Stimulated activated CD4-positive, alpha-beta T cell treated with anti-CD3 and anti-CD28 coated beads, Interleukin-1b, Interleukin-23, amount 100 ng/mL, for 4 hours (primary cell): ENCODE results near the gene MRPL32.
A peak's percentile ranks its signal among the peaks of the same experiment; 100 is the strongest.

Experiments
- DNase-seq, 2 donors: peaks; one replicate each; pipeline ENCODE4 v3.0.0-alpha.2; 2020; ENCODE audit warnings: low read depth in 2 of 2

MRPL32 gene

GRCh38 chr7:42926204-42926603 lies 6.0 kb upstream of the MRPL32 start:
- no peak for DNase-seq

- DNase-seq = no peak
Measured at GRCh38 chr7:42928754-42929153, 3.4 kb upstream of the MRPL32 start.

DNA sequence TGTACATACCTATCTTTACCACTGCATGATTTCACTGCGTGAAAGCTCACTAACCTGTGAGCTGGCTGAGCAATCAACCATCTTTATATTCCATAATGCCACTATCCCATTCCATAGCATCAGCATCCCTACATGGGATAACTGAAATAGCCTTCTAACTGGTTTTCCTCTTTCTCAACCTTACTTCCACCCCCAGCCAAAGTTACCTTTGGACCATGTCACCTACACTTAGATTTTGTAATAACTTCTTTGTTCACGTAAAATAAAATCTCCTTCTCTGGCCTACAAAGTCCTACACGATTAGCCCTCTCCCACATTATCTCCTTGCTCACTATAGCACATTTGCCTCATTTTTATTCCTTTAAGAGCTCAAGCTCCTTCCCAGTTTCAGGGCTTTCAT lies 2.7 kb upstream of the MRPL32 start:
- no peak for DNase-seq

- DNase-seq = no peak
Measured at GRCh38 chr7:42930889-42931288, 1.3 kb upstream of the MRPL32 start.

DNA sequence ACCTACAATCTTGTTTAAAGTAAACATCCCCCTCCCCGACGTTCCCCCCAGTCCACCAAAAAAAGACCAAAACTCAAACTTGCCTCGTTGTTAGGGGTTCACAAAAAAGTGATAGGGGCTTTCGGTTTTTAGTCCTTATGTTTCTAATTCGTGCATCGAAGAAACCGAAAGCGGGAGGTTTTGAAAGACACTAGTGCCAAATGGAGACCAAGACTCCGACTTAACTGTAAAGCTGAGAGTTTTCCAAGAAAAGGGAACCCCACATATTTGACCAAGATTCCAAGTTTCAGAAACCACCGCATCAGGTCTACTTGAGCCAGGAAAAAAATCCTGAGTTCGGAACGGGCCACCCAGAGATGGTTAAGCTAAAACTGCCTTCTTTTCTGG lies 736 bp upstream of the MRPL32 start:
- no peak for DNase-seq

- DNase-seq = no peak
Measured at GRCh38 chr7:42932811-42933591, 825 bp downstream of the MRPL32 start.

DNA sequence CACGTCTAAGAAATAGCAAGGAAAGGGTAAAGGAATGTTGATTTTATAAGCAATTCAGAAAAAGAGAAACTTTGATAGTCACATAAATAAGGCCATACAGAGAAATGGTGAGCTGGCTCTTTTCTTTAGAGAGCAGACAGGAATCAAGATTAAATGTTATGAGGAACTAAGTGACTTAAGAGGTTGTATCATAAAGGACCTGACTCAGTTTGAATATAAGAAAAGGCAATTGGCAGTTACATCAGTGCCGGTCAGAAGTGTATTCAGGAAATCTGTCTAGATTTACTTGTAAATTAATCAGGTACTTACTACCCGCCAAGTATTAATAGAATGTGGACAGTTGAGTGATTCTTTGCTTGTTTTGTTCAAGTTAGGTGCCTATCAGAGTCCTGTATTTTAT lies 2.1 kb downstream of the MRPL32 start:
- no peak for DNase-seq

DNA sequence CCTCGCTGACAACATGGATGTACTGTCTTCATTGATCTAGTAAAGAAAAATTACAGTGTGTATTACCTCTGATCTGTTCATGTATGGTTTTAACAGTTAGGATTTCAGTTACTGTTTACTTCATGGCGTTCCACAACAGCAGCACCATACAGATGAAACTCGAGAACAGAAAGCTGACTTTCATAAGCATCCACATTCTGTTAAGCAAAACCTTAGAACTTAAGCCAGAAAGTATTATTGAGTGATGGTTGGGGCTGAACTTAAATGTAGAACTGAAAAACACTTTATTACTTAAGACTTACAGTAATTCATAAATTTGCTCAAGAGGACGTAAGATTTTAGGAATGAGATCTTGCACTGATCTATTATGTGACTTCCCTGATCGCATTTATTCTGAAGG lies 3.7 kb downstream of the MRPL32 start:
- no peak for DNase-seq

DNA sequence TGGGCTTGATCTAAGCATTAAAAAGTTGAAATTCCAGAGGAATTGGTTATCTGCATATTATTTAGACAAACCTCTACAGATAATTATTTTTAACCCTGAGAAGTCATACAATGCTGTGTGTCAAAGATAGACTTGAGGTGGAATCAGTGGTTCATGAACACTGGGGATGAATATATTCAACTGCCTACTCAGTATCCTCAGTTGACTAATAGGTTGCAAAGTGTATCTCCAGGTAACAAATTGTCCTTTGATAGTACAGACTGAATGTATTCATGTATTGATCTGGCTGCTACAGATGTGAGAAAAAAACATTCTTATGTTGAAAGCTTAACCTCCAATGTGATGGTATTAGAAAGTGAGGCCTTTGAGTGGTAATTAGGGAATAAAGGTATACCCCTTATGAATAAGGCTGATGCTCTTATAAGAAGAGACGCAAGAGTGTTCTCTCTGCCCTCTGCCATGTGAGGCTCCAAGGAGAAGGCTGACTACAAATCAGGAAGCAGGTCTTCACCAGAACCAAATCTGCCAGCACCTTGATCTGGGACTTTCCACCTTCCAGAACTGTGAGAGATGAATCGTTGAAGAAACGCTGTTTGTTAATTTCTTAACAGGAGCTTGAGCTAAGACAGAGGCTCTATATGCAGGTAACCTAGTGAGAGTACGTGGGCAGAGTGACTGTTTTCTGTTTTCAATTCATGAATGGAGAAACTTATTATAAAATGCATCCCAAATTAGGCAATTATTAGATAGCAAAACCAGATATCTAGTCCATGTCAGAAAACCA lies 7.5 kb downstream of the MRPL32 start:
- no peak for DNase-seq

GRCh38 chr7:42940985-42941847 lies 9.0 kb downstream of the MRPL32 start:
- peak; percentile 68 to 69 for DNase-seq

DNA sequence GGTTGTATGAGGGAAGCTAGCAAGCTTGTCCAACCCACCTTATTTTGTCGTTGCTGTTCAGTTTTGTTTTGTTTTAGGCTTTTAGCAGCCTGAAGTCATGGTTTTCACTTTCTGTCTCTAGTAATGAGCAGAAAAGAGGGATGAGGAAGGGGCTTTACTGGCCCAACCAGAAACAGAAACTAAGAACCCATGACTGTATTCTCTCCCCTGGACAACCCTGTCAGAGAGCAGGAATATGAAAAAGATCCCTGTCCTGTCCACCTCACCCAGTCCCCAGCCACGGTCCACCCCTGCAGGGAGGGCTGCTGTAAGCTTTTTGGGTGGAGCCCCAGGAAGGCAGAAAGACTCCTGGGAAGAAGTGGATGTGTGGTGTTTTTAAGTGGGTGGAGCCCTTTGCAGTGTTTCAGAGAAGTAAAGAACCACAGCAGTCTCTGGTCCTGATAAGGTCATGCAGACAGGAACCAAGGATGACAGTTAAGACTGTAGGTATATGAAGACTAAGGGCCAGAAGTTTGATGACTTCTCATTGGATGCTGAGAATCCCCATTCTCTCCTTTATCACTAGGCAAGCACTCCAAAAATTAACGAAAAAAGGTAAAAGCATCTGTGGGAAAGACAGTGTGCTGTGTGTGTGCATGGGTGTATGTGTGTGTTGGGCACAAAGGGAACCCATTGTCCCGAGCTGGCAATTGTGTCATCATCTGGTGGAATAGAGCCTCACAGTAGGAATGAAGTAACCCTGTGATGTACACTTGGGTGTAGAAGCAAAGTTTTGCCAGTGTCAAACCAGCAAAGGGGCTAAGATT lies 13.8 kb downstream of the MRPL32 start:
- no peak for DNase-seq

DNA sequence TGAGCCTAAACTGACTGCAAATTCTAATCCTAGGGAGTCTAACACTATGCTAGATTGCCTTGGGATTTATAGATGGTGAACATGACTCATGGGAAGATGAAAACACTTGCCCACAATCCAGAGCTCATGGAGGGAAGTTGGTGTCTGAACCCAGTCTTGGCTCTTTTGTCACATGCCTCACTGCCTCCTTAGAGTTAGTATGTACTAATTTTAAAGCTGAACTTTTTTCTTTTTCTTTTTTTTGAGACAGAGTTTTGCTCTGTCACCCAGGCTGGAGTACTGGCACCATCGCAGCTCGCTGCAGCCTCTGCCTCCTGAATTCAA lies 14.4 kb downstream of the MRPL32 start:
- no peak for DNase-seq

- no peak for DNase-seq
Measured at GRCh38 chr7:42947521-42947920, 15.3 kb downstream of the MRPL32 start.

DNA sequence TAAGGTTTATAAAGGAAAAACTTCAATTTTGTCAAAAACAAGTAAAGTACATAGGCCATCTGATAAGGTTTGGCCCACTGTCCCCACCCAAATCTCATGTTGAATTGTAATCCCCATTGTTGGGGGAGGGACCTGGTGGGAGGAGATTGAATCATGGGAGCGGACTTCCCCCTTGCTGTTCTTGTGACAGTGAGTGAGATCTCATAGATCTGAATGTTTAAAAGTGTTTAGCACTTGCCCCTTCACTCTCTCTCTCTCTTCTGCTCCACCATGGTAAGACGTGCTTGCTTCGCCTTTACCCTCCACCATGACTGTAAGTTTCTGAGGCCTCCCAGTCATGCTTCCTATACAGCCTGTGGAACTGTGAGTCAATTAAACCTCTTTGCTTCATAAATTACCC lies 18.2 kb downstream of the MRPL32 start:
- no peak for DNase-seq

GRCh38 chr7:42952328-42952727 lies 20.2 kb downstream of the MRPL32 start:
- no peak for DNase-seq

DNA sequence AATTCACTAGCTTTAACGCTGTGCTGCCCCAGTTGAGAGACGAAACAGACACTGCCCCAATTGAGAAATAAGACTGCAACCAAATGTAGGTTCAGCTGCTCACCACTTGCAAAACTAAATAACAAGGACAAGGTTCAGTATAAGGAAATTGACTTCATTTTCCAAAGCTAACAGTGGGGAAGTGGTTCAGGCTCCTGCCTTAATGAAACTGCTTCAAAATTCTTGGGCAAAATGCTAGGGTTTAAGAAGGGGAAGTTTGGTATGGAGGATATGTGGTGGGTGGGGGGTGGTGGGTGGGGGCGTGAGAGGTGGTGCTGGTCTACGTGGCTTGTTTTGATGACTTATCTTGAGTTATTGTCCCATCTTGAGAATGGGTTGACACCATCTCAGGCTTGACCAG lies 21.8 kb downstream of the MRPL32 start:
- no peak for DNase-seq

DNA sequence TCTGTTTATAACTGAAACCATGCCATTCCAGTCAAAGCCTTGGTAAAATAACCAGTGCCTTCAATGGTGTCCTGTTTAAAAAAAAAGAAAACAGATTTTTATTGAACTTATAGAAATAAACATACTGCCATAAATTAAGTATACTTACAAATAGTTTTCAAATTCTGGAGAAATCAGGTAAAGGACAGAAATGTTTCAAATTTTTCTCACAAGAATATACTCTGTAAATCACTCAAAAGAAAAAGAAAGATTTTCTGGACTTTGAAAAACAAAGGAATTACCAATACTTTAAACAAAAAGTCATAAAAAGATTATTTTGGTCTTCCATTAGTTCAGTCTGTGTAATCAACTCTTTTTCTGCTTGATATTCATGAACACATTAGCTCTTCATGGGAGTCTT lies 23.9 kb downstream of the MRPL32 start:
- no peak for DNase-seq

DNA sequence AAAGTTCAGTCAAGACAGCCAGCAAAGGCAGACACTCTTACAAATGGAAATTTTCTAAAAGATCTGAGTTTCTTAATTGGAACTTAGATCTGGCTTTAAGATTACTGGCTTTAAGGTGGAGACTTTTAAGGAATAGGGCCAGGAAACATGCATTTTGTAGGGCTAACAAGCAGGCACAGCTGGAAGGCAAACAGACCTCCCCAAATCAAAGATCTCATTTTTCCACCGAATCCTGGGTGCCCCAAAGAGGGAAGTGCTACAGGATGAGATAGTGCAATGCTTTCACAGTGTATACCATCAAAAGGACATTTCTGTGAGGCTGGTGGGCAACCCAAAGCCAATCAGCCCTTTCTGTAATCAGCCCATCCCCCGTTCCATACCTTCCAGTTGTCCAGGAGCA lies 27.4 kb downstream of the MRPL32 start:
- no peak for DNase-seq

DNA sequence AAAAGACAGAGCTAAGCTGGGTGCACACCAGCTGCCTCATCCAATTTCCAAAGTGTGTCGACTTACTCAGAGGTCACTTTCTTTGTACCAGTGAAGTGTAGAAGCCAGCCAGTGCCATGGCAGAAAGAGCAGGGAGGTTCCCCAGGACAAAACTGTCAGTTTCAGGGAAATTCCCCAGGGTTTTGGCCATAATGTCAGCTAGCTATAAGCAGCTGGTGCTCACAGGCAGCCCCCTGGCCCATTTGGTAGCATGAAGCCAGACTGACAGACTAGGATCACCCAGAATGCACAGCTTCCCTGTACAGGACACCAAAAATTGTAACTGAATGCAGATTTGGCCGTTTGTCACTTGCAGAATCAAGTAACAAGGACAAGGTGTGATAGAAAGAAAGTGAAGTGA lies 28.6 kb downstream of the MRPL32 start:
- no peak for DNase-seq

- DNase-seq = no peak
Measured at GRCh38 chr7:42961170-42961569, 29.0 kb downstream of the MRPL32 start.

GRCh38 chr7:42964293-42964692 lies 32.1 kb downstream of the MRPL32 start:
- DNase-seq = no peak
